ENCODE data around the gene LDB2.

DNA sequence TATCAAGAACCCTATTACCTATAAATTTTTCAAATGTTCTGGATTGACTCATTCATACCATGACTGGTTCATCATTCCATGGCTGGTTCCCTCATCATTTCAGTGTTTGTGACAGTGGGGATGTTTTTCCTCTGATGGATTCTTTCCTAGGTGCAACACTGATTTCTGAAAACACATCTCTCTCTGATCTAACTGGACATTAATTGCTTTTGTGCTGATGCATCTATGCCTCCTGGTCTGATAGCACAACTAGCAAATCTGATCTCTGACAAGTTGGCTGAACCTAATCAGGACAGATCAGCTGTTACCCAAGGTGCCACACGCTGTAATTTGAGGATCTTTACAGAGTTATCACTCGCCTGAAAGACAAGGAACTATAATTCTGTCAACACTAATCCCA, 140.2 kb downstream of the LDB2 start:
- no peak for TF ChIP-seq SUZ12 (IDR thresholded peaks at IDR 0.05; ENCODE audit: extremely low read depth, insufficient read depth, insufficient read length)
- TF ChIP-seq ZNF274 (IDR thresholded peaks at IDR 0.05; ENCODE audit: low read depth, low read length): no peak

All from NT2/D1 (cell line).